SK-N-SH (cell line): Measurements from ENCODE around the gene SGO2. TPM values are rescaled to one million over a fixed set of nuclear protein-coding genes. Genes with fewer than 3 reads are reported as not detected.

Experiments
- CTCF ChIA-PET: fragments of 300-600, 350-600 bp; formaldehyde crosslinking; extraction: SDS; loops from one replicate; lab custom pipeline; 2021; lab: Yijun Ruan, JAX
- POLR2A ChIA-PET: fragments of 350-600 bp; sonication (Branson Sonifier 250); formaldehyde crosslinking; extraction: SDS; loops from one replicate; lab custom pipeline; 2020; ENCODE audit warnings: antibody characterized with exemption, inconsistent platforms; lab: Yijun Ruan, JAX
- DNase-seq: peaks from one replicate; pipeline ENCODE4 v3.0.0; 2012
- H2AFZ ChIP-seq: fragments of 200-600 bp; sonication (generic); 2 replicates; pipeline ENCODE4 v1.8.1; 2016; ENCODE audit warnings: antibody characterized with exemption, mild to moderate bottlenecking, low read depth
- H3F3A ChIP-seq: fragments of 200-600 bp; sonication (generic); replicated peaks from 2 replicates; pipeline ENCODE3; 2016; ENCODE audit warnings: antibody characterized with exemption, mild to moderate bottlenecking; ENCODE audit not compliant: insufficient read depth
- H3K27ac ChIP-seq, 2 experiments: fragments of 200-500 bp in 1 of 2; fragments of 200-600 bp in 1 of 2; sonication (Bioruptor generic) in 1 of 2; sonication (generic), shearing (Covaris generic) in 1 of 2; 2 replicates each; pipeline versions ENCODE4 v1.5.1 to v1.6.1; 2014 to 2016; ENCODE audit warnings: low read depth in 2 of 2, inconsistent platforms in 1 of 2, low read length in 1 of 2, mild to moderate bottlenecking in 1 of 2, mixed read lengths in 1 of 2
- H3K27me3 ChIP-seq: fragments of 200-600 bp; sonication (generic), shearing (Covaris generic); 2 replicates; pipeline ENCODE4 v1.6.1; 2016; ENCODE audit warnings: mixed run types; ENCODE audit not compliant: insufficient read depth
- H3K36me3 ChIP-seq, 2 experiments: fragments of 200-500 bp in 1 of 2; fragments of 200-600 bp in 1 of 2; sonication (Bioruptor generic) in 1 of 2; sonication (generic) in 1 of 2; replicated peaks in 1 of 2; 2 replicates each; pipeline versions ENCODE3 to v1.5.1; 2014 to 2016; ENCODE audit warnings: low read length in 1 of 2, mild to moderate bottlenecking in 1 of 2; ENCODE audit not compliant: insufficient read depth in 2 of 2, control insufficient read depth in 1 of 2
- H3K4me1 ChIP-seq, 2 experiments: fragments of 200-500 bp in 1 of 2; fragments of 200-600 bp in 1 of 2; sonication (Bioruptor generic) in 1 of 2; sonication (generic), shearing (Covaris generic) in 1 of 2; 2 replicates each; pipeline versions ENCODE4 v1.5.1 to v1.6.1; 2014 to 2016; ENCODE audit warnings: low read depth in 1 of 2, low read length in 1 of 2, mixed run types in 1 of 2; ENCODE audit not compliant: insufficient read depth in 2 of 2, control insufficient read depth in 1 of 2
- H3K4me2 ChIP-seq: fragments of 200-600 bp; sonication (generic), shearing (Covaris generic); 2 replicates; pipeline ENCODE4 v1.6.1; 2017; ENCODE audit warnings: mixed run types
- H3K4me3 ChIP-seq, 2 experiments: fragments of 200-500 bp in 1 of 2; fragments of 200-600 bp in 1 of 2; sonication (Bioruptor generic) in 1 of 2; sonication (generic), shearing (Covaris generic) in 1 of 2; 2 replicates each; pipeline versions ENCODE4 v1.5.1 to v1.8.1; 2014 to 2016; ENCODE audit warnings: low read depth in 2 of 2, inconsistent platforms in 1 of 2, low read length in 1 of 2, mild to moderate bottlenecking in 1 of 2, mixed read lengths in 1 of 2, moderate library complexity in 1 of 2
- H3K79me2 ChIP-seq: fragments of 200-600 bp; sonication (generic); 2 replicates; pipeline ENCODE4 v1.8.1; 2017; ENCODE audit warnings: mild to moderate bottlenecking; ENCODE audit not compliant: insufficient read depth
- H3K9ac ChIP-seq: fragments of 200-600 bp; sonication (generic); 2 replicates; pipeline ENCODE4 v1.6.1; 2017; ENCODE audit warnings: mixed run types
- H3K9me2 ChIP-seq: fragments of 200-600 bp; sonication (generic); 2 replicates; pipeline ENCODE4 v1.6.1; 2017; ENCODE audit warnings: mixed run types
- H3K9me3 ChIP-seq: fragments of 200-600 bp; sonication (generic); 2 replicates; pipeline ENCODE4 v1.6.1; 2017; ENCODE audit warnings: mixed run types, mild to moderate bottlenecking, moderate library complexity
- H4K20me1 ChIP-seq: fragments of 200-600 bp; sonication (generic); 2 replicates; pipeline ENCODE4 v1.6.1; 2017; ENCODE audit warnings: mild to moderate bottlenecking, mixed run types; ENCODE audit not compliant: insufficient read depth
- CTCF ChIP-seq: fragments of 200-600 bp; sonication (generic); IDR thresholded peaks from 2 replicates; pipeline ENCODE4 v1.6.1; 2017; ENCODE audit warnings: antibody characterized with exemption, mild to moderate bottlenecking, moderate library complexity
- IRF3 ChIP-seq: fragments of 150-350 bp; IDR thresholded peaks from 2 replicates; pipeline ENCODE4 v1.6.1; 2016; ENCODE audit warnings: mild to moderate bottlenecking, low read depth, low read length
- POLR2AphosphoS5 ChIP-seq: IDR thresholded peaks from 2 replicates; pipeline ENCODE4 v1.6.1; 2012; ENCODE audit warnings: low read depth, low read length
- RAD21 ChIP-seq: IDR thresholded peaks from 2 replicates; pipeline ENCODE4 v1.6.1; 2012; ENCODE audit warnings: mild to moderate bottlenecking, low read length
- RXRA ChIP-seq: IDR thresholded peaks from 2 replicates; pipeline ENCODE4 v1.4.0; 2012; ENCODE audit warnings: low read depth, mild to moderate bottlenecking, borderline replicate concordance
- SIN3A ChIP-seq: IDR thresholded peaks from 2 replicates; pipeline ENCODE4 v1.6.1; 2012; ENCODE audit warnings: low read depth, mild to moderate bottlenecking, low read length, moderate library complexity, borderline replicate concordance
- SMC3 ChIP-seq: IDR thresholded peaks from 2 replicates; pipeline ENCODE4 v1.6.1; 2012; ENCODE audit warnings: low read depth, low read length, improper control_type of control experiment
- ZBTB33 ChIP-seq: IDR thresholded peaks from 2 replicates; pipeline ENCODE4 v1.4.0; 2012; ENCODE audit warnings: low read depth, borderline replicate concordance
- WGBS: methylation state at CpG from one replicate; pipeline ENCODE4 v1.1.6; 2017; ENCODE audit warnings: low lambda C conversion rate; 5-methylcytosine and 5-hydroxymethylcytosine counted together
- polyA plus RNA-seq, 3 experiments: library from polyadenylated mRNA; depleted of rRNA; stranded (reverse); fragments of >200 nt; gene quantifications; 2 replicates each; pipeline ENCODE4 v1.2.3, GENCODE V29; 2012

The SGO2 gene
- polyA plus RNA-seq, 1 of the 3 experiments (the other 2 are of a cell fraction) = 2.8 TPM

- Histone ChIP-seq H4K20me1 (no peaks in the 10 kb centered on the region), H2AFZ (no peak overlapping the region), H3K36me3 (peaks cover 14 to 20% of the 10 kb centered on the region in 2 experiments), H3K9me2 (no peaks in the 10 kb centered on the region), H3K4me1 (no peaks in the 10 kb centered on the region), H3K9me3 (no peaks in the 10 kb centered on the region), H3K9ac (no peak overlapping the region), H3K27ac (no peak overlapping the region), H3K27me3 (no peaks in the 10 kb centered on the region), H3F3A (peaks cover 3% of the 10 kb centered on the region), H3K4me2 (no peak overlapping the region), H3K4me3 (no peak overlapping the region), H3K79me2 (no peaks in the 10 kb centered on the region)
- CTCF ChIA-PET = no interaction called here
- no peak for DNase-seq
- WGBS = 99% methylated on average over 3 of the region's 3 CpGs
- TF ChIP-seq SIN3A (no peak), IRF3 (no peak), CTCF (peak; percentile 16; the same call in 1 of the 2 replicates), POLR2AphosphoS5 (no peak), ZBTB33 (no peak)
- POLR2A ChIA-PET = no interaction called here
Measured at GRCh38 chr2:200577027-200577426, 51.0 kb downstream of the SGO2 start.

GRCh38 chr2:200578778-200579177 is 52.8 kb downstream of the SGO2 start:
- H3K9ac ChIP-seq = no peak overlapping the region
- ChIA-PET POLR2A (no interaction called here), CTCF (interaction anchor here (0.7 kb wide), 2 partner anchors 12 to 564 kb away, joined by 3 read pairs; no protein-coding TSS in a partner anchor)
- peaks cover 12 to 19% of the 10 kb centered on the region in 2 experiments for H3K36me3 ChIP-seq
- H3K79me2 ChIP-seq = no peaks in the 10 kb centered on the region
- WGBS = 34% methylated on average over 1 of the region's 1 CpG
- TF ChIP-seq CTCF (peak; percentile 61), SMC3 (0 out of 2 replicates have a peak, but pooled peaks have one; percentile 3), RAD21 (peak; percentile 22), RXRA (no peak)
- H2AFZ ChIP-seq = no peak overlapping the region
- no peak for DNase-seq
- no peaks in the 10 kb centered on the region for H3K9me2 ChIP-seq
- no peaks in the 10 kb centered on the region for H4K20me1 ChIP-seq
- no peaks in the 10 kb centered on the region for H3K9me3 ChIP-seq
- H3K4me1 ChIP-seq = no peaks in the 10 kb centered on the region
- H3K27me3 ChIP-seq = no peaks in the 10 kb centered on the region
- H3K4me2 ChIP-seq = no peak overlapping the region
- no peak overlapping the region; a peak in 1 of 4 replicates for H3K4me3 ChIP-seq
- no peak overlapping the region for H3K27ac ChIP-seq
- H3F3A ChIP-seq = peaks cover 3% of the 10 kb centered on the region
